Right ventricle myocardium inferior (tissue), 1 donor: ENCODE data around the gene SMARCA1. TPM values are rescaled to one million over a fixed set of nuclear protein-coding genes. Genes with fewer than 3 reads are reported as not detected.

Experiments
- ATAC-seq: fragments of 200-7000 bp; cut with Tn5 transposase; one replicate; pipeline ENCODE4 v1.9.1; 2020; ENCODE audit warnings: mild to moderate bottlenecking, moderate library complexity
- DNase-seq: peaks from one replicate; pipeline ENCODE4 v3.0.0; 2021; ENCODE audit errors: missing footprints
- intact Hi-C: fragments of 100-400 bp; cut with DNase I; formaldehyde crosslinking; loops from one replicate; pipeline ENCODE4 v1.11.0; 2022
- total RNA-seq: library from RNA; stranded (reverse); fragmentation: NEBNext Ultra II Directional; extraction: Animal tissue kit (Norgen Biotek cat#: 25700); gene quantifications from one replicate; pipeline ENCODE4 v1.2.1, GENCODE V29; 2021
- donor health status: DM: no; HTN: yes; CAD: no; lungs with severe emphysema.

SMARCA1 gene
- total RNA-seq, 1 donor from 2014 or later: 30.2 TPM

DNA sequence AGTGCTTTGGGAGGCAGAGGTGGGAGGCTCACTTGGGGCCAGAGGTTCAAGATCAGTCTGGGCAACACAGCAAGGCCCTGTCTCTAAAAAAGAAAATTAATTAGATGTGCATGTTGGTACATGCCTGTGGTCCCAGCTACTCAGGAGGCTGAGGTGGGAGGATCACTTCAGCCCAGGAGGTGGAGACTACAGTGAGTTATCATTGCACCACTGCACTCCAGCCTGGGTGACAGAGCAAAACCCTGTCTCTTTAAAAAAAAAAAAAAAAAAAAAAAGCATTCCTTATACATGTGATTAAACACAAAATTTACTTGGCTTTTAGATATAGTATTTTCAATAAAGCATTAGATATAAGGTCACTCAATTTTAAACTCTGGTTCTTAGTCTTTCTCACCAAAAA is 34.9 kb downstream of the SMARCA1 start:
- no peak for DNase-seq
- no peak for ATAC-seq
- intact Hi-C loops: no loop called here

DNA sequence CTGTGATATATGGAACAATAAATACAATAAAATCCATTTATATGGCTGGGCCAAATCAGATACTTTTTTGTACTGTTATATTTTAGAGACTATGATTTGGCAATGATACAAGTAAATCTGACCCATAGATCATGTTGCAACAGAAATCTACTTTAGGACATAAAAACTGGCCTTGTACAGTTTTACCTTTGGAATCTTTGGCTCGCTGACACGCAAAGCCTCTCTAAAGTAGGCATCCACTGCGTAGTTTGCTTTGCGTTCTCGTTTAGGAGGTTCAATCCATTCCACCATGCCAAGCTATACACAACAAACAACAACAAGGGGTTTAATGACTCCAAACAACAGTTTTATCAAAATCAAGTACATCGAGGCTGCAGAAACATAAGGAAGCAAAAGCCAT is 42.4 kb downstream of the SMARCA1 start:
- DNase-seq (no peak), ATAC-seq (no peak)
- intact Hi-C loops: no loop called here

DNA sequence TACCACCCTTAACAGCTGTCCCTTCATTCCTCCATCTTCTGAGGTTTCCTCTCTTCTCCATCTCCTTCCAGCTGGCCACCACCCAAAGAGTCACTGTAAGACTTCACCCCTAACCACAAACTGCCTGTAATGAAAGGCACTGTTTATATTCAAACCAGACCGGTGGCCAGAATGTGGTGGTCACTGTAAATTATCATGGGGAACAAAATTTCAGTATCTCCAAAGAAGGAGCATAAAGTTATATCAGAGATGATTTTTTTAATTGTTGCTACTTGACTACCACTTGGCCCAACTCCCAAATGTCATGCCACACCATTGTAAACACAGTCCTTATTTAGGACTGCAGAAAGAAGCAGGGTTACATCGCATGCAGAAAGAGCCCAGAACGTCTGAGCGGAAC is 44.8 kb downstream of the SMARCA1 start:
- ATAC-seq (no peak), DNase-seq (no peak)
- intact Hi-C loops: no loop called here

- intact Hi-C loops: no loop called here
- DNase-seq: no peak
- no peak for ATAC-seq
These were observed 51.2 kb downstream of the SMARCA1 start for GRCh38 chrX:129472116-129472515.

DNA sequence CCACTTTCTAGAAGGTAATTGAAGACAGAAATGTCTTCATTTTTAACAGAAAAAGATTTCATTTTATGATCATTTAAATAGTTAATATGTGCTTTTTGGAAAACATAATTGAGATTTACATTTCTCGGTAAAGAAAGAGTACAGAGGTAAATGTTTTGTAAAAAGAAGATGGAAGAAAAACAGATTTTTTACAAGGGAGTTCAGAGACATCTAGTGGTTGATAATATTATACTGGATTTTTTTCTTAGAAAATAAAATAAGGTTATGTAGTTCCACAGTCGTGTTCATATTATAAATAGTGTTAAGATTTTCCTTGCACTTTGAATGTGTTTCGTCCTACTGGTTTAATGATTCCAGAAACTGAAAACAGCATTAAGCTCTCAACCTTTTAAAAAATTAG is 60.6 kb downstream of the SMARCA1 start:
- intact Hi-C loops: no loop called here
- DNase-seq (no peak), ATAC-seq (no peak)

- intact Hi-C loops: no loop called here
- DNase-seq: no peak
- no peak for ATAC-seq
These were observed 61.4 kb downstream of the SMARCA1 start for GRCh38 chrX:129461801-129462456.

DNA sequence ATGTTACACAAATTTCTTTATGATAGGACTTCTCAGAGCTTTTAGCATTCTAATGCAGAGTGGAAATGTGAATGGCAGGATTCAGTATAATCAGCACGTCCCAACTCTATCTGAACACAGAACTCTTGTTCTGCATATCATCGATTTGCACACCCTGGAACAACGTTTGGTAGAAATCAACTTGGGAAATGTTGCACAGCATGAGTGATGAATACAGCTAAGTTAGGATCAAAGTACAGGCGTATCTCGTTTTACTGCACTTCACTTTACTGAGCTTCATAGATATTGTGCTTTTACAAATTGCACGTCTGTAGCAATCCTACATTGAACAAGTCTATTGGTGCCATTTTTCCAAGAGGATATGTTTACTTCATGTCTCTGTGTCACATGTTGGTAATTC is 70.8 kb downstream of the SMARCA1 start:
- intact Hi-C loops: no loop called here
- DNase-seq: no peak
- ATAC-seq: no peak

DNA sequence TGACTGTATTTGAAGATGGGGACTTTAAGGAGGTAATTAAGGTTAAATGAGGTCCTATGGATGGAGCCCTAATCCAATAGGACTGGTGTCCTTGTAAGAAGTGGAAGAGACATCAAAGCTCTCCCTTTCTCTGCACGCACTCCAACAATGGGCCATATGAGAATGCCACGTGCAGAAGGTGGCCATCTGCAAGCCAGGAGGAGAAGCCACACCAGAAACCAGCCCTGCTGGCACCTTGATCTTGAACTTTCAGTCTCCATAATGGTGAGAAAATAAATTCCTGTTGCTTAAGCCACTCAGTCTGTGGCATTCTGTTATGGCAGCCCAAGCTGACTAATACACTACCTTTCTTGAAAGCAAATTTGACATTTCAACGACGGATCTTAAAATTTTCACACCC is 73.2 kb downstream of the SMARCA1 start:
- ATAC-seq (no peak), DNase-seq (no peak)
- intact Hi-C loops: no loop called here

DNA sequence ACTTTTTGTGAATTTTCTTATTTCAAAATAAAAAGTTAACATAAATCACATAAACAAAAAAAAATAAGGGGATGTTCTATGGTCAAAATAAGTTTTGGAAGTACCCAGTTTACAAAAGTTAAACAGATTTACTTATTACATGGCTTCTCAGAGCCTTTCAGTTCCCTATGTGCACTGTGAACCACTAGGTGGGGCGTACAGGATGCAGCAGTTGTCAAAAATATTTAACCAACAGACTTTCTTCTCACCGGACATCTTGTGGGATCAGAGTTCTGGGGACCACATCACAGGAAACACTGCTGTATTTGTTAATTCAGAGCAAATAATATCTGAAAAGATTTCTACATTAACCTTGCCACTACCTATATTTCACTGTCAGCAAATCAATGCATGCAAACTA is 74.1 kb downstream of the SMARCA1 start:
- no peak for ATAC-seq
- intact Hi-C loops: no loop called here
- no peak for DNase-seq

- DNase-seq (no peak), ATAC-seq (no peak)
- intact Hi-C loops: no loop called here
These were observed 77.9 kb downstream of the SMARCA1 start for GRCh38 chrX:129445436-129445835.

DNA sequence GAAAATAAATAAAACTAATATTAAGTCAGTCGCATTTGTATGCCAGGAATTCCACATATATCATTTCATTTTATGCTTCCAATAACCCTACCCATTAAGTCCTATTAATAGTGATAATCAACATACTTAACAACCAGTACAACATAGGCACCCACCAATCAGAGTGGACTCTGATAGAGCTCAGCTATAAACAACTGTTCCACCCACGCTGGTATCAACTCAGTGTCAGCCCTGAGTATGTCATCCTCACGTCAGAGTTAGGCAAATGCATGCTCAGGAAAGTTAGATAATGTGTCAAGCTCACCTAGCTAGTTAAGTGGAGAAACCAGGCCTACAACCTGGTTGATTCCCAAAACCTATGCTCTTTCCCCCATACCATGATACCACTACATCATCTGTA is 89.3 kb downstream of the SMARCA1 start:
- DNase-seq: no peak
- ATAC-seq: no peak
- intact Hi-C loops: no loop called here

DNA sequence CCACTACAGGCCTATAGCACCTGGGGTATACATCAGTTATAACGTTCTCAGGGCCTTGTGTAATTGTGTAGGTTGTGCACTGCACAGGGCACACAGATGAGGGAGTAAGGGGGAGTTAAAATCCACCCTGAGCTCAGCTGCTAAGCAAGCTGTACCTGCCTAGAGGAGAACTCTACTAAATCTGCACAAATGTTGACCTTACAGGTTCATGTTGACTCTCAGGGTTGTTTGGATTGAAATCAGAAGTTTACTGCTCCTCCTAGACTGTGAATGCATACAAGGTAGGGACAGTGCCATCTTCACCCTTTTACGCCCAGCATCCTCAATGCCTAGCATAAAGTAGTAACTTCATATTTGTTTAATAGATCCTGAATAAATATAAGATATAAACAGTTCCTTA is 89.8 kb downstream of the SMARCA1 start:
- intact Hi-C loops: no loop called here
- ATAC-seq: no peak
- no peak for DNase-seq

DNA sequence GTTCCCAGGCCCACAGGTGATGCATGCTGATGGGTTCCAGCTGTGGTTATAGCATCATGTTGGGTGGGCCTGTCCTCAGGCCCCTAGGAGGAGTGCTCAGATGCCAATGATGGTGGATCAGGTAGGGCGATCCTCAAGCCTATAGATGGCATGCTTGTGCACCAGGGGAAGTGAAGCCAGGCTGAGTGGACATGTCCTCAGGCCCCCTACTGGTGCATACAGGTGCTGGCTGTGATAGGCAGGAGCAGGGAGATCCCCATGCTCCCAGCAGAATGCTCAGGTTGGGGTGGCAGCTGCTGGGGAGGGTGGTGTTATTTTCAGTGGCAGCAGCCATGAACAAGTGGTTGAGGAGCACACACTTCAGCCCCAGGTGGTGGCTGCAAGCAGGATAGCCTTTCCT is 96.0 kb downstream of the SMARCA1 start:
- no peak for DNase-seq
- intact Hi-C loops: no loop called here
- ATAC-seq: no peak

- ATAC-seq: no peak
- intact Hi-C loops: no loop called here
- no peak for DNase-seq
These were observed 100.1 kb downstream of the SMARCA1 start for GRCh38 chrX:129423191-129423590.

- intact Hi-C loops: no loop called here
- no peak for DNase-seq
- ATAC-seq: no peak
These were observed 118.7 kb downstream of the SMARCA1 start for GRCh38 chrX:129404670-129405008.

- intact Hi-C loops: no loop called here
These were observed 119.2 kb downstream of the SMARCA1 start for GRCh38 chrX:129403974-129404669.

More at GRCh38 chrX:129403974-129404669, 119.2 kb downstream of the SMARCA1 start:
- ATAC-seq (no peak), DNase-seq (no peak)

Other genes with a start within 250 kb of the SMARCA1 start
- gene OCRL, start 16.8 kb upstream of the SMARCA1 start, total RNA-seq: 9.3 TPM
- gene APLN, start 131.5 kb upstream of the SMARCA1 start, total RNA-seq: 16.8 TPM
- 0.68 TPM for gene XPNPEP2, start 215.5 kb upstream of the SMARCA1 start, total RNA-seq